Colonic mucosa (tissue), 4 donors: ENCODE data around the gene KRT33A. TPM values are rescaled to one million over a fixed set of nuclear protein-coding genes. Genes with fewer than 3 reads are reported as not detected.

Experiments
- DNase-seq: peaks from one replicate; pipeline ENCODE4 v3.0.0-alpha.2; 2020
- H3K27ac ChIP-seq: fragments of 200-600 bp; one replicate; pipeline ENCODE4 v1.8.0; 2021
- H3K27me3 ChIP-seq: fragments of 200-600 bp; one replicate; pipeline ENCODE4 v1.8.0; 2021
- H3K36me3 ChIP-seq: fragments of 200-600 bp; one replicate; pipeline ENCODE4 v1.8.0; 2021
- H3K4me1 ChIP-seq: fragments of 200-600 bp; one replicate; pipeline ENCODE4 v1.8.0; 2021; ENCODE audit warnings: mild to moderate bottlenecking
- H3K4me3 ChIP-seq: fragments of 200-600 bp; one replicate; pipeline ENCODE4 v1.8.0; 2021
- H3K9ac ChIP-seq, 2 donors: one replicate each; pipeline ENCODE4 v1.7.0; 2013; ENCODE audit warnings: control low read depth in 2 of 2, low read depth in 2 of 2, low read length in 2 of 2
- H3K9me3 ChIP-seq: fragments of 200-600 bp; one replicate; pipeline ENCODE4 v1.8.0; 2021
- CTCF ChIP-seq: fragments of 200-600 bp; IDR thresholded peaks from one replicate; pipeline ENCODE4 v1.8.0; 2022; ENCODE audit warnings: antibody characterized with exemption, mild to moderate bottlenecking
- intact Hi-C: fragments of 100-400 bp; cut with DNase I; formaldehyde crosslinking; loops from one replicate; pipeline ENCODE4 v1.14.1; 2022
- total RNA-seq, 2 donors: library from RNA; stranded (reverse); fragmentation: NEBNext Ultra II Directional in 1 of 2; extraction: Animal tissue kit (Norgen Biotek cat#: 25700) in 1 of 2; gene quantifications; one replicate each; pipeline ENCODE4 v1.2.1, GENCODE V29; 2021
- donor health status: healthy.
- donor health status: DM: no; HTN: no; CAD: no.
- donor health status: DM: no; HTN: no; CAD: no.

The KRT33A gene
- total RNA-seq, 2 donors from 2014 or later: not detected

- Histone ChIP-seq H3K9ac (no peak overlapping the region), H3K27me3 (no peaks in the 10 kb centered on the region), H3K36me3 (no peaks in the 10 kb centered on the region), H3K27ac (no peak overlapping the region), H3K4me1 (no peaks in the 10 kb centered on the region), H3K4me3 (no peak overlapping the region), H3K9me3 (no peaks in the 10 kb centered on the region)
- intact Hi-C loops: loop anchor here (10.0 kb wide), 2 partner anchors 319 to 471 kb away; no protein-coding TSS in a partner anchor
- DNase-seq: no peak
- TF ChIP-seq CTCF: no peak
Observed at GRCh38 chr17:41325611-41326010, 25.0 kb downstream of the KRT33A start.

DNA sequence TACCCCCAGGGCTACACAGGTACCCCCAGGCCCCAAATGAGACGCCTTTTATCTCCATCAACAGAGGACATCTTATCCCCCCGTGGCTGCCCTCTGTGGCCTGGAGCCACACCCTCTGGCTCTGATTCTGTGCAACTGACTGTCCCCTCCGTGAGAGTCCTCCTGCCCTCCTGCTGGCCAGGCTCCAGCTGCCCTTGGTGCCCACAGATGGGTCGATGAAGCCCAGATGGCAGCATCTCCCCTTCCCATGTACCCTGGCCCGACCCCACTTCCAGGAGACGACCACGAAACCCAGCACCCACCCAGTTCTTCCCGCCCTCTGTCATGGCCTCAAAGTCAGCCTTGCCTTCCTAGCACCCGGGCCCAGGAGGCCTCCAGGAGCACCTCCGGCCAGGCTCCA lies 25.5 kb downstream of the KRT33A start:
- Histone ChIP-seq H3K27ac (no peak overlapping the region), H3K4me1 (no peaks in the 10 kb centered on the region), H3K9me3 (no peaks in the 10 kb centered on the region), H3K27me3 (no peaks in the 10 kb centered on the region), H3K9ac (no peak overlapping the region), H3K4me3 (no peak overlapping the region), H3K36me3 (no peaks in the 10 kb centered on the region)
- no peak for DNase-seq
- intact Hi-C loops: loop anchor here (10.0 kb wide), 2 partner anchors 320 to 470 kb away; no protein-coding TSS in a partner anchor
- TF ChIP-seq CTCF: no peak

DNA sequence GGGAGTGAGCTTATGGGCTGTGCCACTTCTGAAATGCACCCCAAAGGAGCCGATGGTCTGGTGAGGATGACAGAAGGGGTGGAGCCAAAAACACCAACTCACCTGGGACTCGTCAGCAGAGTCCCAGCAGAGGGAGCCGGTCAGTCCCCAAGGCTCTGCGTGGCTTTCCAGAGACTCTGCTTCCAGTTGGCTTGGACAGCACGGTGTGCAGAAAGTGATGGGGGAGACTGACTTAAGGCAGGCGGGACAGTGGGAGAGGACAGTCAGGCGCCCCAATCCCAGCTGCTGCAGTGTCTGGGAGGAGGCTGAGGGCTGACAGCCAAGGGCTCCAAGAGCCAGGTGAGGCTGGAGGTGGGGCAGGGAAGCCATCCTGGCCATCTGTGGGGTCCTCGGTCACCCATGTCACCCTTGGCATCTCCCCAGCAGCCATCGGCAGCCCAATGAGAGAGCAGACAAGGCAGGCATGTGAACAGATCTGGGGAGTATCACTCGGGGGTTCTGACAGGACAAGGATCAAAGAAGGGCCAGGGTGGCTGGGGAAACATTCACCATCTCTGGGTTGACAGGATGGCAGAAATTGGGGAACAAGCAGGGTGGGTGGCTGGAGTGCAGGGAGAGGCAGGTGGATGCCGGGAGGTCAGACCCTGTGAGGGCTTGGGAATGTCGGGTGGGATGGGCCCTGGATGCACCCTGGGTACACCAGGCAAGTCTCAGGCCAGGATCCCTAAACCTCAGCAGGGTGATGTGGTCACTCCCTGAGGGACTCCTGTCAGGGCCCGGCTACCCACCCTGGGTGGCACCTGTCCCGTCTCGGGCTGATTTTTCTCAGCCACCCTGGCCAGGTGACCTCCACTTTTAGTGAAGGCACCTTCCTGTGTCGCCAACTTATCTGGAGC lies 26.2 kb downstream of the KRT33A start:
- no peak overlapping the region for H3K9ac ChIP-seq
- intact Hi-C loops: loop anchor here (5.0 to 10.0 kb wide), 3 partner anchors 320 to 470 kb away; no protein-coding TSS in a partner anchor
- no peak overlapping the region for H3K27ac ChIP-seq
- TF ChIP-seq CTCF: no peak
- no peaks in the 10 kb centered on the region for H3K36me3 ChIP-seq
- no peak overlapping the region for H3K4me3 ChIP-seq
- H3K27me3 ChIP-seq: no peaks in the 10 kb centered on the region
- DNase-seq: no peak
- no peaks in the 10 kb centered on the region for H3K4me1 ChIP-seq
- H3K9me3 ChIP-seq: no peaks in the 10 kb centered on the region

- intact Hi-C loops: loop anchor here (5.0 to 10.0 kb wide), 3 partner anchors 322 to 468 kb away; no protein-coding TSS in a partner anchor
- Histone ChIP-seq H3K27me3 (no peaks in the 10 kb centered on the region), H3K27ac (no peak overlapping the region), H3K9ac (no peak overlapping the region), H3K9me3 (no peaks in the 10 kb centered on the region), H3K4me1 (no peaks in the 10 kb centered on the region), H3K36me3 (no peaks in the 10 kb centered on the region), H3K4me3 (no peak overlapping the region)
- no peak for TF ChIP-seq CTCF
- no peak for DNase-seq
Observed at GRCh38 chr17:41322903-41323895, 27.4 kb downstream of the KRT33A start.
